NB4 (cell line): ENCODE measurements around the gene FBXO9.

Experiments used
- CTCF ChIP-seq: IDR thresholded peaks from one replicate; pipeline ENCODE4 v1.5.1; 2012; ENCODE audit warnings: low read depth, low read length
- MYC ChIP-seq: IDR thresholded peaks from 2 replicates; pipeline ENCODE4 v1.6.1; 2011; ENCODE audit warnings: low read depth, low read length
- POLR2A ChIP-seq: IDR thresholded peaks from 2 replicates; pipeline ENCODE4 v1.6.1; 2011; ENCODE audit warnings: mild to moderate bottlenecking; ENCODE audit not compliant: insufficient read length; ENCODE audit errors: extremely low read depth

GRCh38 chr6:53043581-53043980 lies 21.6 kb upstream of the FBXO9 start:
- TF ChIP-seq CTCF (no peak), POLR2A (no peak), MYC (no peak)
